NCI-H2196 treated with DMSO at 0.1 percent for 48 hours (cell line): ENCODE data around the gene KCNMB3.
"Not testable (repeated sequence)": the region's sequence is repeated elsewhere in the genome, so short reads cannot be mapped to it uniquely, and the experiment has no call there.

ENCODE experiments used
- DNase-seq: peaks from one replicate; lab custom pipeline; 2025; ENCODE audit not compliant: unreplicated experiment; lab: John Stamatoyannopoulos, UW

The KCNMB3 gene

DNA sequence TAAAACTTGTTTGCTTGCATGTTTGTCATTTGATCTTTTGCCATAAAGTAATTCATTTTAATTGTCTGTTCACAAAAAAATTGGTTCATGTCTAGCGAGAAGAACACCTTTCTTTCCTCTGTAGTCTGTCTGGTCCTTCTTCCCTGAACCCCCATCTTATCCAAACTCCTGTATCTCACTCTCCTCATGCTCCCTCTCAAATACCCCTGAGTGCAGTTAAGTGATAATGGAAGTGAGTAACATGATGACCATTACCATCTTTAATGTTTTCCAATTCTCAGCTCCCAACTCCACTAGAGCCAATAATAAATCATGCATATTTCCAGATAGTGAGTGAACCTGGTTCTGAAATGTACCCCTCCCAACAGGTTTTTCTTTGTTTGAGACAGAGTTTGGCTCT lies 14.2 kb upstream of the KCNMB3 start:
- no peak for DNase-seq

DNA sequence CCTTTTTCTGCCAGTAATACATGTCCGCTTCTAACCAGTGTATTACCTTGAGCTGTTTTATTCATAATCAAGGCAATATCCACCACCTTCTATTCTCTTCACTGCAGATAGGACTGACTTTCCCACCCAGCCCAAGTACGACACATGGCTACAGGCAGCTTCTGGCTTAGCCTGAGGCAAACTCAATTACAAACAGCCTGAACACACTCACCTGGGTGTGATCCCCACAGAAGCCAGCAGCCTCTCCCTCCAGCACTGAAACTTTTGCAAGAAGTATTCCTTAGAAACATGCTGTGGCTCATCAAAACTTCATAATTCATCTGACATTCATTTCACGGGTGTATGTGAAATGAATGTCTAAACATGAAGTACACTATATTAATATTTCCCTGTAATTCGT lies 13.5 kb upstream of the KCNMB3 start:
- DNase-seq, result no peak

DNA sequence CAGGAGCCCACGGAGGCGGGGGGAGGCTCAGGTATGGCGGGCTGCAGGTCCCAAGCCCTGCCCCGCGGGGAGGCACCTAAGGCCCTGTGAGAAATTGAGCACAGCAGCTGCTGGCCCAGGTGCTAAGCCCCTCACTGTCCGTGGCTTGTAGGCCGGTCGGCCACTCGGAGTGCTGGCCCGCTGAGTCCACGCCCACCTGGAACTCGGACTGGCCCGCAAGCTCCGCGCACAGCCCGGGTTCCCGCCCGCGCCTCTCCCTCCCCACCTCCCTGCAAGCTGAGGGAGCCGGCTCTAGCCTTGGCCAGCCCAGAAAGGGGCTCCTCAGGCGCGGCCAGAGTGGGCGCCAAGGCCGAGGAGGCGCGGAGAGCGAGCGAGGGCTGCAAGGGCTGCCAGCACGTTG lies 12.2 kb upstream of the KCNMB3 start:
- DNase-seq, result no peak

DNA sequence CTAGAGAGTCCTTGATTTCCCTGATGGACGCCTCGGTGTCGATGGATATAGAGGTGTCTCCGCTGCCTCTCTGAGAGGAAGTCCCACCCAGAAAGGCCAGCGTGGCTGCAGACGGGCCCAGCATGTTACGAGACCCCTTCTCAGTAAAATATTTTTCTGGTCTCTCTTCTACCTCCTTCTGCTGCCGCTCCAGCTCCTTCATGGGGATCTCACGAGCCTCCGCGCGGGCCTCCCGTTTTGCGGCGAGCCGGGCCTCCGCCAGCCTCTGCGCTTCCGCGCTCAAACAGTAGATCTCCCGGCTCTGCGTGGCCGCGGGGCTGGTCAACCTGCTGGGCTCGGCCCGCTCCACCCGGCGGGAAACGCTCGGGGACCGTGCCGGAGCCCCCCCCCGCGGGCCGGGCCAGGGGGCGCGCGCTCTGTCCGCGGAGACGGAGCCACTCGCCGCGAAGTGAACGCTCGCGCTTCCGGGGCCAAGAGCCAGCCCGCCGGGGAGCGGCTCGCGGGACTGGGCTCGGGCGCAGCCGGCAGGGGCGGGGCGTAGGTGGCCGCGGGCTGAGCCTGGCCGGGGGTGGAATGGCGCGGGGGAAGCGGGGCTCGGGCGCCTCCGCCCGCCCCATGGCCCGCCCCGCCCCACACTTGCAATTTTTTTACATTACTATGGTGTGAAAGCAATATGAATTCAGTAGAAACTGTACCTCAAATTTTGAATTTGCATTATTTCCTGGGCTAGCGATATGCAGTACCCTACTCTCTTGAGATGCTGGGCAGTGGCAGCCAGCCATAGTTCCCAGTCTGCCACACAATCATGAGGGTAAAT lies 10.2 kb upstream of the KCNMB3 start:
- peak; percentile 71 for DNase-seq

DNA sequence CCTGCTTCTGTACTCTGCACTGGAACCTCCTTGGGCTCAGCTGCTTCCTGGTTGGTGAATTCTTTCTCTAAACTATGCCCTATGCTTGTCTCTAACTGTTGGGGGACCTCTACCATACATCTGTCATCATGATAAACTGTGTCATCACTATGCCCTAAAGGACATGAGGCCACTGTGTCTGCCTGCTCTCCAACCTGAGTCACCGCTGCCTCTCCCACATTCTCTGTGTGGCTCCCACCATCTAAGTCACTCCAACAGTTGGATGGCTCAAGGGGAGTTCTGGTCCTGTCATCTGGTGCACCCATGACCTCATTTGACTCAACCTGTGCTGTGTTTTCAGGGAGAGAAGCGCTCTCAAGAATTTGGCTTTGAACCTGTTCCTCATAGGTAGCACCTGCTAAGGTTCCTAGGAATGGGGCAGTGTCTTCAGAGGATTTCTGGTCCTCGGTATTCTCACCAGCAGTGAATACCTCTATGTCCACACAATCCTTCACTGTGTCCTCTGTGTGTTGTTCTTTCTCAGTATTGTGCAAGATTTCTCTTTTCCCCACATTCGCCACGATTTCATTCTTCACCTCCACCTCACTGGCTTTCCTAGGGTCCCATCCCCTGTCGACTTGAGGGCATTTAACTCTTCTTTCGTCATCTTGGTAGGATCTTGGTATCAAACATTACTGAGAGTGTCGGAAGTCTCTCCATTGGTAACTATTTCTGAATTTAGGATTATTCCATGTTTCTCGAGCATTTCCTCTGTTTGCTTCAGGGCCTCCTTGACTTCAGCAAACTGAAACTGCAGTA lies 9.2 kb upstream of the KCNMB3 start:
- not testable (repeated sequence) for DNase-seq

DNA sequence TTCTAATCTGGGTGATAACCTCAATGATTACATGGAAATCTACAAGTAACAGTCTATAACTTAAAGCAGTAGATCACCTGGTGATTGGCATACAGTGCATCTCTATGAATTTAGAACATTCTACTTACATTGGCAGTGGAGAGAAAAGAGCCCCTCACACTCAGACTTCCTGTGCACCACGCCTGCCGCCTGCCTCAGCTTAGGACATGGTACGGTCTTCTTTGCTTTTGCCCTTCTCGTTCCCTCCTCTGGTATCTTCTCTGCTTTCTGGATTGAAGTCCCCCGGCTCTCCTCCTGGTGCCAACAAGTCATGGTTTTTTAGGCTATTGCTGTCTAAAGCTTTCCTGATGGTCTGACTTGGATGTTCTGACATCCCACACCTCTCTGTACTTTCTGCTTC lies 7.9 kb upstream of the KCNMB3 start:
- no peak for DNase-seq

DNA sequence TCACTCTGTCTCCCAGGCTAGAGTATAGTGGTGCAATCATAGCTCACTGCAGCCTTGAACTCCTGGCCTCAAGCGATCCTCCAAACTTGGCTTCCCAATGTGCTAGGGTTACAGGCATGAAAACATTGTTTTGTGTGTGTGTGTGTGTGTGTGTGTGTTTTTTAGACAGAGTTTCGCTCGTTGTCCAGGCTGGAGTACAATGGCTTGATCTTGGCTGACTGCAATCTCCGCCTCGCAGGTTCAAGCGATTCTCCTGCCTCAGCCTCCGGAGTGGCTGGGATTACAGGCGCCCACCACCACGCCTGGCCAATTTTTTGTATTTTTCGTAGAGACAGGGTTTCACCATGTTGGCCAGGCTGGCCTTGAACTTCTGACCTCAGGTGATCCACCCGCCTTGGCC lies 6.8 kb upstream of the KCNMB3 start:
- DNase-seq, result not testable (repeated sequence)

DNA sequence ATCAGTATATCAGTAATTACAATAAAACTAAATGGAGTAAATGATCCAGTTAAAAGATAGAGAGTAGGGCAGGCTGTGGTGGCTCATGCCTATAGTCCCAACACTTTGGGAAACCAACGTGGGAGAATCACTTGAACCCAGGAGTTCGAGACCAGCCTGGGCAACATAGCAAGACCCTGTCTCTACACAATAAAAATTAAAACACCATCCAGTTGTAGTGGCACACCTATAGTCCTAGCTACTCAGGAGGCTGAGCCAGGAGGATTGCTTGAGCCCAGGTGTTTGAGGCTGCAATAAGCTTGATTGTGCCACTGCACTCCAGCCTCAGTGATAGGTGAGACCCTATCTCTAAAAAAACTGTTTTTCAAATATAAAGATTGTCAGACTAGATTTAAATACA lies 5.9 kb upstream of the KCNMB3 start:
- DNase-seq, result no peak

DNA sequence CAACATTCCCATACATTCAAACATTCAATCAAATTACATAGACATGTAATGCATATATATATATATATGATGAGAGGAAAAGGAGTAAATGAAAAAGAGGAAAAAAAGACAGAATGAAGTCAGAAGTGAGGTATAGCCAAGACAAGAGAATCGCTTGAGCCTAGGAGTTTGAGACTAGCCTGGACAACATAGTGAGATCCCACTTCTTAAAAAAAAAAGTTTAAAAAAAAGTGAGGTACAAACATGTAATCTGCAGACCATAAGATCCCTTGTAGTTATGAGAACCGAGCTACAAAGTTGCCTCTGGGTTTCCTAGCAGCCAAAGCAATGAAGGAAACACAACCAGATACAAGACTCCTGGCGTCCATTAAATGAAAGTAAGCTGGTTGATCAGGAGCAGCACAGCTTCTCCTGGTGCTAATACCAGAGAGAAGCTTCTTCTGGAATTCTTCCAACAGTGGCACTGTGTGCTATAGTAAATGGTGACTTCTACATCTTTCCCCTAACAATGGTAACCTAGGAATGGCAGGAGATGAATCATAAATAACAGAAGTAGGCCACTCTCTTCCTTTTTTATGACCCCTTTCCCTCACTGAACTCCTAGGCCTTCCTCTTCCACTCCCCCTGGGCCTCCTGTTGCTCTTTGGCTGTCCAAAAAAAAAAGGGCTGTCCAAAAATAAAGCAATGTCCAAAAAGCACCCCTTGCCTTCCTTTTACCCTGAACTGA lies 3.5 kb downstream of the KCNMB3 start:
- DNase-seq, result no peak

DNA sequence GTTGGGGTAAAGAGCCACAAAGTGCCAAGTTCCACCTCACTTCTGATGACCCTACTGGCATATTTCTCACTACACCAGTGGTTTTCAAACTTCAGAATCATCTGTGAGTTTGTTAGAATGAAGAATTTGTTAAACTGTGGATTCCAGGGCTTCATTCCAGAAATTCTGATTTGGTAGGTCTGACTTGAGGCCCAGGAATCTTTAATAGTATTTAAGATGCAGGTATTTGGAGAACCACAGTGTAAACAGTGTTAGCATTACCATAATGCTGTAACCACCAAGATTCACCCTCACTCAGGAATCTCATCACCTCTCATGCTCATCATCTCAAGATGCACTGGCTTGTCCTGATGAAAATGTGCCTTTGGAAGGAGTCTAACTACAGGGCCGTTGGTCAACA lies 6.0 kb downstream of the KCNMB3 start:
- no peak for DNase-seq

DNA sequence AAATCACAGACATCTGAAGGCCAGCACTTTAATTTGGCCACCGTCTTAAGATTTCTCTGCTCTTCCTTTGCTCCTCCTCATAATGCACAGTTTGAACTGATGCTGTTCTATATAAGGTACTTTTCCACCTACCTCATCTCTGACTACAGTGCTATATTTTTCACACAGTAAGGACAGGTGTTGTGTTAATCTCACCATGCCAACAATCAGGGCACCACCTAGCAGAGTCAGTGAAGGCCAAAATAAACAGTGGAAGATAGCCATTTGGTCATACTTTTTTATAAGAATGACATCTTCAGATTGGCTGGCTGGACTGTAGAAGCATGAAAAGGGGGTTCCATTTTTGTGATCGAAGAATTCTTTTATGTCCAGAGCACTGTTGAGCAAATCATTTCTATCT lies 8.1 kb downstream of the KCNMB3 start:
- not testable (repeated sequence) for DNase-seq

DNA sequence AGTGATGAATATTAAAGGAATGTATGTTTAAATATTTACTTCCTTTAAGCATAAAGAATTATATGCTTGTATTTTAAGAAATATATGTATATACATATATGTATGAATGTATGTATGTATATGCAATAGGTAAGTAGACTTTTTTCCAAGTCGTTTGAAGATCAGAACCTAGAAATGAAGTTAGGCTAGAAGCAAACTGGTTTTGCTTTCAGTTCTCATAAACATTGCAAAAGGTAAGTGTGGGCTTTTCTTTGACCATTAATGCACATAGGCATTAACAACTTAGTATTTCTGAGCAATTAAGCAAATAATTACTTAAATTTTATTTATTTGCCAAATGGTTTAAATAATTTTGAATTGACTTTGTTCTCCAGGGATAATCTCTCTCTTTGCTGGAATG lies 10.6 kb downstream of the KCNMB3 start:
- DNase-seq, result not testable (repeated sequence)

DNA sequence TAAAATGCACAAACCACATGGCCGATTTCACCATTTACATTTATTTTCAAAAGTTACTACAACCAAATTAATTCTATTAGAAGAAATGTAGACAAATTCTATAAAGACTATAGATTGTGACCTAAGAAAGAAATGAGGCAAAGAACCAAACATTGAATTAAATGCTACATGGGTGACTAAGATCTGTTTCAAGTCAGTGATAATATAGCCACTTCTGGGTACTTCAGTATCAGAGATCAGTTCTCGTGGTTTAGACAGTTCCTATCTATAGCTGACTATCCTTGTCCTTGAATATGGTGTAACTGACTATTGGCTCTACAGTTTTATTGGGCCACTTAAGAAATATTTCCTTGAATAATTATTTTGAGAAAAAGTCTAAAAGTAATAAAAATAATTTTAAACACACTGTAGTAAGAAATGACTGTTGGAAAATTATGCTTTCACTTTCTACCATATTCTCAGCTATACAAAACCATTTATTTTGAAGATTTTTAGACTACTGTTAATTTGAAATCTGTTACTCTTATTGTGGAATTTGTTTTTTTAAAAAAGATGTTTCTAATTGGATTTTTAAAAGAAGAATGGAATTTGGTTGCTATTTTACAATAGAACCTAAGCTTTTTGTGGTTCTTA lies 14.1 kb downstream of the KCNMB3 start:
- DNase-seq, result no peak

DNA sequence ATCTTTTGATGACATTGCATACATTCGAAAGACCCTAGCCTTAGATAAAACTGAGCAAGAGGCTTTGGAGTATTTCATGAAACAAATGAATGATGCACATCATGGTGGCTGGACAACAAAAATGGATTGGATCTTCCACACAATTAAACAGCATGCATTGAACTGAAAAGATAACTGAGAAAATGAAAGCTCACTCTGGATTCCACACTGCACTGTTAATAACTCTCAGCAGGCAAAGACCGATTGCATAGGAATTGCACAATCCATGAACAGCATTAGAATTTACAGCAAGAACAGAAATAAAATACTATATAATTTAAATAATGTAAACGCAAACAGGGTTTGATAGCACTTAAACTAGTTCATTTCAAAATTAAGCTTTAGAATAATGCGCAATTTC lies 16.7 kb downstream of the KCNMB3 start:
- DNase-seq, result no peak

DNA sequence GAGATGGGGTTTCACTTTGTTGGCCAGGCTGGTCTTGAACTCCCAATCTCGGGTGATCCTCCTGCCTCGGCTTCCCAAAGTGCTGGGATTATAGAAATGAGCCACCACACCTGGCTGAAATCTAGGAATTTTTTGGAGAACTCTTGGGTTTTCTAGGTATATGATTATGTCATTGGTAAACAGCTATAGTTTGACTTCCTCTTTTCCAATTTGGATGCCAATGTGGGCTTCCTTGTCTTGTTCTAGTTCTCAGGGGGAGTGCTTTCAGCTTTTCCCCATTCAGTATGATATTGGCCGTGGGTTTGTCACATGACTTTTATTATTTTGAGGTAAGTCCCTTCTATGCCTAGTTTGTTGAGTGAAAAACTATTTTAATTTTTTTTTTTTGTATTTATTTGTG lies 17.9 kb downstream of the KCNMB3 start:
- no peak for DNase-seq

DNA sequence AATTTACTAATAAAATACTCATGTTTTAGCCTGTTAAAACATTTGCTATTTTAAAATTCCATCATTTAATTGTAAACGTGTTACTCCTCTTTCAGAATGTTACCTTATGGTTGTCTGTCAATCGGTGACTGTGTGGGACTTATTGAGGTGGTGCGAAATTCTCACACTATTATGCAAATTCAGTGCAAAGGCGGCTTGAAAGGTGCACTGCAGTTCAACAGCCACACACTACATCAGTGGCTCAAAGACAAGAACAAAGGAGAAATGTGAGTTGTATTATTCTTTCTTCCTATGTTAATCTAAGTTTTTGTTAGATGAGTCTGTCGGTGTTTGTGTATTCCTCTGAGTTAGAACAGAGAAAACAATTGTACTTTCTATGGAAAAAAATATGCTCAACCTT lies 21.7 kb downstream of the KCNMB3 start:
- no peak for DNase-seq

DNA sequence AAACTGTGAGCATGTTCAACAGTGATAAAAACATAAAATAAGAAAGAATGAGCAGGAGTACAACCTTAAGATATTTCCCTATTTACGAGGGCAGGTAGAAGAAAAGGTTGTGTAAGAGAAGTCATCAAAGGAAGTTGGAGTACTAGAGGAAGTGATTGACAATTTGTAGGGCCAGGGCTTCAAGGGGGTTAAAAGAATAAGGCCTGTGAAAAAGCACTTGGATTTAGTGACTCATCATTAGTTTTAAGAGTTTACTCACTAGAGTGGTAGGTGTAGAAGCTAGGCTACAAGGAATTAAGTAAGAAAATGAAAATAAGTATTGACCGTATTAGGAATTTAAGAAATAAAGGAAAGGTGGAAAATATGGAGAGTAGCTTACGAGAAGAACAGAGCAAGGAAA lies 23.6 kb downstream of the KCNMB3 start:
- DNase-seq, result no peak

DNA sequence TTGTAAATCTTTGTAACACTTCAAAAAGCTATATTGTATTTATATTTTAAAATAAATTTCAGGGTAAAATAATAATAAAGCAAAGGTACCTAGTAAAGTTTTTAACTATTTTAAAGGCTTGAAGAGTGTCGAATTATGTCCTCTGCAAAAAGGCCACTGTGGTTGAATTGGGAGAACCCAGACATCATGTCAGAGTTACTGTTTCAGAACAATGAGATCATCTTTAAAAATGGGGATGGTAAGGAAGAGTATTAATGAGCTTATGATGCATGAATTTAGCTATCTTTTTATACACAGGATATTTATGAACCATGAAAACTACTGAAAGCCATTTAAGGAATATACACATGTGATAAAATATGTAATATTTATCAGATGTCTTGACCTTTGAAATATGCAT lies 26.3 kb downstream of the KCNMB3 start:
- DNase-seq, result no peak

DNA sequence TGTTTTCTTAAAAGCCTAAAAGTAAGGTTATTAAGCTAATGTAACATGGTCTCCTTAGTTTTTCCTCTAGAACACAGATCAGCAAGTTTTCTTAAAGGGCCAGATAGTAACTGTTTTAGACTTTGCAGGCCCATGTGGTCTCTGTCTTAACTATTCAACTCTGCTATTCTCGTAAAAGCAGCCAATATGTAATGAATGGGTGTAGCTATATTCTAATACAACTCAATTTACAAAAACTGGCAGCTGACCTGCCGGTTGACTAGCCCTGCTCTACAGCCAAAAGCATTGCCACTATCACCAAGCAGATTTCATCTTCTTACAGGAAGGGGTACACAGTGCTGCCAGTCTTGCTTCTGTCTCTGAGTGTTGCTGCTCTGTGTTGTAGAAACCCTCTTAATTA lies 27.4 kb downstream of the KCNMB3 start:
- DNase-seq, result no peak

DNA sequence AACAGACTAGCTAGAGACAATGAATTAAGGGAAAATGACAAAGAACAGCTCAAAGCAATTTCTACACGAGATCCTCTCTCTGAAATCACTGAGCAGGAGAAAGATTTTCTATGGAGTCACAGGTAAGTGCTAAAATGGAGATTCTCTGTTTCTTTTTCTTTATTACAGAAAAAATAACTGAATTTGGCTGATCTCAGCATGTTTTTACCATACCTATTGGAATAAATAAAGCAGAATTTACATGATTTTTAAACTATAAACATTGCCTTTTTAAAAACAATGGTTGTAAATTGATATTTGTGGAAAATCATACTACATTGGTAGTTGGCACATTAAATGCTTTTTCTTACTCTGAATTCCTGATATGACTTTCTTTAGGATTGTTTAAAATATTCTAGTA lies 32.7 kb downstream of the KCNMB3 start:
- not testable (repeated sequence) for DNase-seq

DNA sequence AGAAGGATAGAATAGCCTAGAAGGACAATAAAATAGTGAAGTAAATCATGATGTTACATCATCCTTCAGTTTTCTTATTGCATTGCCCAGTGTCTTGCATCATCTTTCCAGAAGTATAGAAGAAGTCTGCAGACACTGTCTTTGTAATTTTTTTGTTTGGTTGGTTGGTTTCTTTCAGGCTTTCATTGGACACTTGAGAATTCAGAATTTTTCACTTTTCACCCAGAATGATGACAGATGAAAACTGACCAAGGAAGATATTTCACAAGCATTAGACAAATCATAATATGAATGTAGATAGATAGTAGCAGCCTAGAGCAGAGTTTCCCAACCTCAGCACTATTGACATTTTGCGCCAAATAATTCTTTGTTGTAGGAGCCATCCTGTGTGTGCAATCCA lies 35.4 kb downstream of the KCNMB3 start:
- not testable (repeated sequence) for DNase-seq
